ENCODE measurements around the gene ABHD14A.

GRCh38 chr3:51929420-51930003 is 45.4 kb upstream of the ABHD14A start:
- TF ChIP-seq CTCF (IDR thresholded peaks at IDR 0.05) (no peak), POLR2A (IDR thresholded peaks at IDR 0.05) (no peak)
